AG04449 (cell line): Measurements from ENCODE around the gene STN1.

ENCODE experiments used
- CTCF ChIA-PET: fragments of 350-600 bp; formaldehyde crosslinking; extraction: SDS; loops from one replicate; lab custom pipeline; 2021; ENCODE audit warnings: antibody characterized with exemption; lab: Yijun Ruan, JAX
- POLR2A ChIA-PET: fragments of 400-600, 350-600 bp; formaldehyde crosslinking; extraction: SDS; loops from one replicate; lab custom pipeline; 2020; ENCODE audit warnings: antibody characterized with exemption, inconsistent platforms; lab: Yijun Ruan, JAX
- DNase-seq: peaks from one replicate; pipeline ENCODE4 v3.0.0-alpha.2; 2010; ENCODE audit warnings: low read depth, low spot score
- H3K4me3 ChIP-seq: 2 replicates; pipeline ENCODE4 v1.5.1; 2011; ENCODE audit warnings: low read depth, mild to moderate bottlenecking, control low read depth, low read length
- CTCF ChIP-seq: IDR thresholded peaks from one replicate; pipeline ENCODE4 v1.5.1; 2011; ENCODE audit warnings: mild to moderate bottlenecking, moderate library complexity, low read length, control low read depth, inconsistent platforms; ENCODE audit not compliant: insufficient read depth; ENCODE audit errors: missing control alignments

STN1 gene

GRCh38 chr10:103868200-103868599 is 49.8 kb downstream of the STN1 start:
- DNase-seq = no peak
- POLR2A ChIA-PET = no interaction called here

GRCh38 chr10:103861505-103861904 is 56.5 kb downstream of the STN1 start:
- CTCF ChIA-PET = interaction anchor here (0.8 to 3.2 kb wide), 9 partner anchors 13 to 154 kb away, joined by 3 to 68 read pairs (median 5); no protein-coding TSS in a partner anchor
- TF ChIP-seq CTCF = no peak
- POLR2A ChIA-PET = no interaction called here
- DNase-seq = no peak
- no peak overlapping the region for H3K4me3 ChIP-seq

More at GRCh38 chr10:103868200-103868599, 49.8 kb downstream of the STN1 start:
- CTCF ChIA-PET = interaction anchor here (1.2 to 3.3 kb wide), 9 partner anchors 10 to 275 kb away, joined by 3 to 25 read pairs (median 6); partner anchors contain the start of gene SH3PXD2A
- TF ChIP-seq CTCF = no peak
- no peak overlapping the region for H3K4me3 ChIP-seq

- peak; percentile 45 for TF ChIP-seq CTCF
- POLR2A ChIA-PET = no interaction called here
- no peak for DNase-seq
- H3K4me3 ChIP-seq = no peak overlapping the region
- CTCF ChIA-PET = interaction anchor here (0.9 to 13.5 kb wide), 13 partner anchors 9 to 149 kb away, joined by 3 to 356 read pairs (median 7); no protein-coding TSS in a partner anchor
Observed at GRCh38 chr10:103859161-103860086, 58.6 kb downstream of the STN1 start.

GRCh38 chr10:103858360-103858759 is 59.6 kb downstream of the STN1 start:
- no peak for TF ChIP-seq CTCF
- no peak for DNase-seq
- ChIA-PET POLR2A (no interaction called here), CTCF (interaction anchor here (0.6 to 13.5 kb wide), 24 partner anchors 10 to 197 kb away, joined by 3 to 356 read pairs (median 4); no protein-coding TSS in a partner anchor)
- H3K4me3 ChIP-seq = no peak overlapping the region

GRCh38 chr10:103856797-103857170 is 61.2 kb downstream of the STN1 start:
- TF ChIP-seq CTCF = no peak
- ChIA-PET POLR2A (no interaction called here), CTCF (interaction anchor here (0.7 to 13.5 kb wide), 14 partner anchors 10 to 170 kb away, joined by 3 to 356 read pairs (median 5); no protein-coding TSS in a partner anchor)
- DNase-seq = no peak
- H3K4me3 ChIP-seq = no peak overlapping the region
